Kidney (tissue), 14 donors: ENCODE measurements around the gene ZNF232. TPM values are rescaled to one million over a fixed set of nuclear protein-coding genes. Genes with fewer than 3 reads are reported as not detected.
"Not testable (repeated sequence)": the region's sequence is repeated elsewhere in the genome, so short reads cannot be mapped to it uniquely, and the experiment has no call there.

Experiments used
- DNase-seq, 5 donors: peaks; one replicate each; pipeline ENCODE4 v3.0.0-alpha.2; 2013 to 2020
- FAIRE-seq: peaks from 2 replicates; lab custom pipeline; 2012; peaks lifted over from hg19 to GRCh38; lab: Jason Lieb, UNC
- H3K27ac ChIP-seq, 2 donors: one replicate each; pipeline ENCODE4 v1.7.0; 2013; ENCODE audit warnings: low read depth in 2 of 2, low read length in 2 of 2, inconsistent platforms in 1 of 2
- H3K27me3 ChIP-seq: one replicate; pipeline ENCODE4 v1.7.1; 2013; ENCODE audit warnings: low read length, inconsistent platforms; ENCODE audit not compliant: control insufficient read depth, insufficient read depth
- H3K36me3 ChIP-seq, 3 donors: one replicate each; pipeline versions ENCODE4 v1.7.0 to v1.7.1; 2013; ENCODE audit warnings: low read length in 3 of 3, control low read depth in 1 of 3, inconsistent platforms in 1 of 3; ENCODE audit not compliant: insufficient read depth in 3 of 3, control insufficient read depth in 2 of 3
- H3K4me1 ChIP-seq, 3 donors: one replicate each; pipeline versions ENCODE4 v1.7.0 to v1.7.1; 2013; ENCODE audit warnings: low read length in 3 of 3, inconsistent platforms in 1 of 3, low read depth in 1 of 3; ENCODE audit not compliant: control insufficient read depth in 2 of 3, insufficient read depth in 2 of 3
- H3K4me3 ChIP-seq, 3 donors: one replicate each; pipeline versions ENCODE4 v1.7.0 to v1.8.1; 2013; ENCODE audit warnings: low read length in 3 of 3, control low read depth in 1 of 3, inconsistent platforms in 1 of 3
- H3K9ac ChIP-seq, 3 donors: one replicate each; pipeline versions ENCODE4 v1.7.0 to v1.7.1; 2013; ENCODE audit warnings: low read length in 3 of 3, control low read depth in 1 of 3, inconsistent platforms in 1 of 3
- H3K9me3 ChIP-seq, 3 donors: one replicate each; pipeline versions ENCODE4 v1.7.0 to v1.7.1; 2013; ENCODE audit warnings: low read length in 3 of 3, control low read depth in 1 of 3, inconsistent platforms in 1 of 3; ENCODE audit not compliant: control insufficient read depth in 2 of 3, insufficient read depth in 1 of 3
- CTCF ChIP-seq: IDR thresholded peaks from 3 replicates; pipeline ENCODE4 v1.5.1; 2012; ENCODE audit warnings: mild to moderate bottlenecking, moderate library complexity, borderline replicate concordance; ENCODE audit not compliant: insufficient read depth; ENCODE audit errors: extremely low read depth
- intact Hi-C: fragments of 100-400 bp; cut with DNase I; formaldehyde crosslinking; loops from one replicate; pipeline ENCODE4 v1.11.1; 2022
- polyA plus RNA-seq: library from polyadenylated mRNA; stranded (reverse); fragments of 350-450 nt; fragmentation: Illumina TruSeq; extraction: RNeasy Lipid Tissue Mini Kit (QIAGEN cat#74804); gene quantifications from one replicate; pipeline ENCODE4 v1.2.3, GENCODE V29; 2014; ENCODE audit warnings: low read depth, low replicate concordance; ENCODE audit not compliant: insufficient read depth
- total RNA-seq: library from RNA; stranded (reverse); fragmentation: NEBNext Ultra II Directional; extraction: Animal tissue kit (Norgen Biotek cat#: 25700); gene quantifications from one replicate; pipeline ENCODE4 v1.2.1, GENCODE V29; 2021
- donor health status: control.
- donor health status: control.
- donor health status: control.
- donor health status: control.
- donor health status: control.
- donor health status: DM: yes; HTN: yes; CAD: no.
- donor health status: Normal renal cell carcinoma (clear cell type).

Gene ZNF232
- total and polyA plus RNA-seq, 2 donors from 2014 or later = 6.9 to 8.0 TPM

- H3K36me3 ChIP-seq = no peaks in the 10 kb centered on the region
- H3K27ac ChIP-seq = no peak overlapping the region
- H3K4me1 ChIP-seq = no peaks in the 10 kb centered on the region
- H3K9ac ChIP-seq = no peak overlapping the region
- TF ChIP-seq CTCF = no peak
- DNase-seq (peak in 1 of 5 donors; percentile 16), FAIRE-seq (no peak)
- no peaks in the 10 kb centered on the region for H3K9me3 ChIP-seq
- H3K4me3 ChIP-seq = no peak overlapping the region
- no peaks in the 10 kb centered on the region for H3K27me3 ChIP-seq
- intact Hi-C loops = no loop called here
Observed at GRCh38 chr17:5135726-5136579, 24.3 kb upstream of the ZNF232 start.

- H3K36me3 ChIP-seq, H3K27ac ChIP-seq, H3K4me1 ChIP-seq, H3K27me3 ChIP-seq, intact Hi-C loops, H3K9ac ChIP-seq, H3K9me3 ChIP-seq, H3K4me3 ChIP-seq, FAIRE-seq: not testable (repeated sequence)
- peak in 1 of 5 donors; percentile 5 for DNase-seq
Observed at GRCh38 chr17:5135131-5135712, 23.5 kb upstream of the ZNF232 start.

- H3K4me1 ChIP-seq, H3K4me3 ChIP-seq, H3K36me3 ChIP-seq, H3K9ac ChIP-seq, DNase-seq, H3K27me3 ChIP-seq, H3K9me3 ChIP-seq, FAIRE-seq, intact Hi-C loops, H3K27ac ChIP-seq: not testable (repeated sequence)
Observed at GRCh38 chr17:5134571-5134970, 22.9 kb upstream of the ZNF232 start.

- H3K36me3 ChIP-seq, H3K9ac ChIP-seq, H3K4me3 ChIP-seq, FAIRE-seq, H3K27ac ChIP-seq, H3K4me1 ChIP-seq, intact Hi-C loops, H3K9me3 ChIP-seq, H3K27me3 ChIP-seq: not testable (repeated sequence)
- peak in 1 of 5 donors; percentile 21 for DNase-seq
Observed at GRCh38 chr17:5133961-5134360, 22.3 kb upstream of the ZNF232 start.

- TF ChIP-seq CTCF = no peak
- DNase-seq (no peak), FAIRE-seq (no peak)
- Histone ChIP-seq H3K27me3 (no peaks in the 10 kb centered on the region), H3K27ac (no peak overlapping the region), H3K36me3 (no peaks in the 10 kb centered on the region), H3K9ac (no peak overlapping the region), H3K4me3 (no peak overlapping the region), H3K4me1 (no peaks in the 10 kb centered on the region), H3K9me3 (no peaks in the 10 kb centered on the region)
- intact Hi-C loops = no loop called here
Observed at GRCh38 chr17:5133311-5133710, 21.6 kb upstream of the ZNF232 start.

- H3K27me3 ChIP-seq, H3K27ac ChIP-seq, H3K36me3 ChIP-seq, H3K9me3 ChIP-seq, H3K4me3 ChIP-seq, DNase-seq, intact Hi-C loops, H3K4me1 ChIP-seq, FAIRE-seq, H3K9ac ChIP-seq: not testable (repeated sequence)
Observed at GRCh38 chr17:5132503-5133225, 21.0 kb upstream of the ZNF232 start.
